Tibial nerve (tissue), 4 donors: Measurements from ENCODE around the gene GABRG3. TPM values are rescaled to one million over a fixed set of nuclear protein-coding genes. Genes with fewer than 3 reads are reported as not detected.

ENCODE experiments used
- DNase-seq, 2 donors: peaks; one replicate each; pipeline ENCODE4 v3.0.0-alpha.2; 2019; ENCODE audit warnings: low spot score in 2 of 2
- H3K27ac ChIP-seq, 4 donors: fragments of 200-600 bp; sonication (generic) in 3 of 4; one replicate each; pipeline ENCODE4 v1.5.1; 2017 to 2019; ENCODE audit warnings: mild to moderate bottlenecking in 1 of 4
- H3K27me3 ChIP-seq, 2 donors: fragments of 200-600 bp; sonication (generic) in 1 of 2; one replicate each; pipeline versions ENCODE4 v1.5.1 to v1.6.0; 2017 to 2019
- H3K36me3 ChIP-seq, 3 donors: fragments of 200-600 bp; sonication (generic); one replicate each; pipeline ENCODE4 v1.5.1; 2018 to 2019
- H3K4me1 ChIP-seq, 4 donors: fragments of 200-600 bp; sonication (generic) in 3 of 4; one replicate each; pipeline ENCODE4 v1.5.1; 2017 to 2019
- H3K4me3 ChIP-seq, 4 donors: fragments of 200-600 bp; sonication (generic) in 3 of 4; one replicate each; pipeline ENCODE4 v1.5.1; 2017 to 2019; ENCODE audit warnings: mild to moderate bottlenecking in 1 of 4, moderate library complexity in 1 of 4
- H3K9me3 ChIP-seq, 4 donors: fragments of 200-600 bp; sonication (generic) in 3 of 4; one replicate each; pipeline ENCODE4 v1.5.1; 2017 to 2019
- EP300 ChIP-seq, 2 donors: sonication (generic); formaldehyde crosslinking; IDR thresholded peaks; one replicate each; pipeline ENCODE4 v1.6.1; 2017; ENCODE audit warnings: antibody characterized with exemption in 2 of 2, mild to moderate bottlenecking in 1 of 2
- POLR2A ChIP-seq, 2 donors: fragments of 450-650 bp; IDR thresholded peaks; one replicate each; pipeline ENCODE4 v1.6.1; 2017; ENCODE audit warnings: antibody characterized with exemption in 2 of 2, mild to moderate bottlenecking in 2 of 2, moderate library complexity in 2 of 2
- WGBS, 2 donors: methylation state at CpG; one replicate each; pipeline ENCODE4 v1.1.5; 2018; 5-methylcytosine and 5-hydroxymethylcytosine counted together
- total RNA-seq, 4 donors: library from RNA; depleted of rRNA; stranded (reverse); fragments of >200 nt; gene quantifications; one replicate each; pipeline ENCODE4 v1.1.0, GENCODE V29; 2016
- TF ChIP-seq, protein P1 (sequence below), 5 experiments: fragments of 200-600 bp in 3 of 5; fragments of 450-650 bp in 2 of 5; sonication (generic) in 3 of 5; IDR thresholded peaks; one replicate each; pipeline ENCODE4 v1.5.1; 2016 to 2019; ENCODE audit warnings: antibody characterized with exemption in 5 of 5, mild to moderate bottlenecking in 3 of 5, moderate library complexity in 2 of 5

Gene GABRG3
- total RNA-seq, 4 donors from 2014 or later, result not detected

DNA sequence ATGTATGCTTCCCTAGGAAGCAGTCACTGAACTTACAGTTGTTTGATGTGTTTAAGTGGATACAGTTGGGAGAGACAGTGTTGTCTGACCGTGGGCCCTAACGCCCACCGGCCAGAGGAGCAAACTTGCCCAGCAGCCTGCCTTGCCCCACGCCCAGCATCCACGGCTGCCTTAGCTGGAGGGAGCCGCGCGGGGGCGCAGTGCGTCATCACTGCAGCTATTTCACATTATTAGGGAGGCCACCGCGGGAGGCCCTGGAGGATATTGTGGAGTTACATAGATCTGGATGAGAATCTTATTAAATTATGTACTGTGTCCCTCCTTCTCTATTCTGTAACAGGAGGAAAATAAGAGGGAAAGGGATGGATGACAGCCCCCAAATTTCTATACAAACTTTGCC, 267.2 kb downstream of the GABRG3 start:
- Histone ChIP-seq H3K4me3 (no peak overlapping the region), H3K4me1 (peaks cover 0 to 3% (median 0%) of the 10 kb centered on the region in 4 donors), H3K9me3 (peaks cover 0 to 3% (median 0%) of the 10 kb centered on the region in 4 donors), H3K27me3 (no peaks in the 10 kb centered on the region), H3K27ac (no peak overlapping the region), H3K36me3 (no peaks in the 10 kb centered on the region)
- 79 to 80% methylated on average over 12 of the region's 12 CpGs for whole genome bisulfite sequencing, 2 donors
- TF ChIP-seq, protein P1, sequence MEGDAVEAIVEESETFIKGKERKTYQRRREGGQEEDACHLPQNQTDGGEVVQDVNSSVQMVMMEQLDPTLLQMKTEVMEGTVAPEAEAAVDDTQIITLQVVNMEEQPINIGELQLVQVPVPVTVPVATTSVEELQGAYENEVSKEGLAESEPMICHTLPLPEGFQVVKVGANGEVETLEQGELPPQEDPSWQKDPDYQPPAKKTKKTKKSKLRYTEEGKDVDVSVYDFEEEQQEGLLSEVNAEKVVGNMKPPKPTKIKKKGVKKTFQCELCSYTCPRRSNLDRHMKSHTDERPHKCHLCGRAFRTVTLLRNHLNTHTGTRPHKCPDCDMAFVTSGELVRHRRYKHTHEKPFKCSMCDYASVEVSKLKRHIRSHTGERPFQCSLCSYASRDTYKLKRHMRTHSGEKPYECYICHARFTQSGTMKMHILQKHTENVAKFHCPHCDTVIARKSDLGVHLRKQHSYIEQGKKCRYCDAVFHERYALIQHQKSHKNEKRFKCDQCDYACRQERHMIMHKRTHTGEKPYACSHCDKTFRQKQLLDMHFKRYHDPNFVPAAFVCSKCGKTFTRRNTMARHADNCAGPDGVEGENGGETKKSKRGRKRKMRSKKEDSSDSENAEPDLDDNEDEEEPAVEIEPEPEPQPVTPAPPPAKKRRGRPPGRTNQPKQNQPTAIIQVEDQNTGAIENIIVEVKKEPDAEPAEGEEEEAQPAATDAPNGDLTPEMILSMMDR (IDR thresholded peaks at IDR 0.05), result no peak
- TF ChIP-seq EP300 (IDR thresholded peaks at IDR 0.05), result no peak
- no peak for TF ChIP-seq POLR2A (IDR thresholded peaks at IDR 0.05)
- no peak for DNase-seq

- whole genome bisulfite sequencing, 2 donors, result 63 to 68% methylated on average over 10 of the region's 10 CpGs
- peaks cover 0 to 3% (median 0%) of the 10 kb centered on the region in 4 donors for H3K4me1 ChIP-seq
Observed at GRCh38 chr15:27238707-27239423, 267.9 kb downstream of the GABRG3 start.

GRCh38 chr15:27241943-27242342, 271.0 kb downstream of the GABRG3 start:
- TF ChIP-seq, protein P1 (IDR thresholded peaks at IDR 0.05), result no peak
- TF ChIP-seq EP300 (IDR thresholded peaks at IDR 0.05), result no peak
- no peak for TF ChIP-seq POLR2A (IDR thresholded peaks at IDR 0.05)
- no peak for DNase-seq
- no peak overlapping the region for H3K4me3 ChIP-seq
- WGBS, 2 donors, result 65 to 74% methylated on average over 2 of the region's 2 CpGs
- H3K27ac ChIP-seq, result no peak overlapping the region
- peaks cover 0 to 3% (median 0%) of the 10 kb centered on the region in 4 donors for H3K9me3 ChIP-seq
- H3K4me1 ChIP-seq, result no peaks in the 10 kb centered on the region
- H3K27me3 ChIP-seq, result no peaks in the 10 kb centered on the region
- no peaks in the 10 kb centered on the region for H3K36me3 ChIP-seq

More at GRCh38 chr15:27238707-27239423, 267.9 kb downstream of the GABRG3 start:
- Histone ChIP-seq H3K36me3 (no peaks in the 10 kb centered on the region), H3K27ac (no peak overlapping the region), H3K4me3 (no peak overlapping the region), H3K9me3 (peaks cover 0 to 3% (median 0%) of the 10 kb centered on the region in 4 donors), H3K27me3 (no peaks in the 10 kb centered on the region)
- DNase-seq, result no peak
- no peak for TF ChIP-seq POLR2A (IDR thresholded peaks at IDR 0.05)
- TF ChIP-seq EP300 (IDR thresholded peaks at IDR 0.05), result no peak
- TF ChIP-seq, protein P1 (IDR thresholded peaks at IDR 0.05), result no peak

- peaks cover 0 to 3% (median 0%) of the 10 kb centered on the region in 4 donors for H3K9me3 ChIP-seq
- WGBS, 2 donors, result 89% methylated on average over 3 of the region's 3 CpGs
- no peak overlapping the region for H3K27ac ChIP-seq
- H3K36me3 ChIP-seq, result no peaks in the 10 kb centered on the region
- H3K27me3 ChIP-seq, result no peaks in the 10 kb centered on the region
- no peak for DNase-seq
- H3K4me1 ChIP-seq, result no peaks in the 10 kb centered on the region
- TF ChIP-seq POLR2A (IDR thresholded peaks at IDR 0.05) (no peak), EP300 (IDR thresholded peaks at IDR 0.05) (no peak)
- TF ChIP-seq, protein P1 (IDR thresholded peaks at IDR 0.05), result no peak
- no peak overlapping the region for H3K4me3 ChIP-seq
Observed at GRCh38 chr15:27244047-27244446, 273.1 kb downstream of the GABRG3 start.

DNA sequence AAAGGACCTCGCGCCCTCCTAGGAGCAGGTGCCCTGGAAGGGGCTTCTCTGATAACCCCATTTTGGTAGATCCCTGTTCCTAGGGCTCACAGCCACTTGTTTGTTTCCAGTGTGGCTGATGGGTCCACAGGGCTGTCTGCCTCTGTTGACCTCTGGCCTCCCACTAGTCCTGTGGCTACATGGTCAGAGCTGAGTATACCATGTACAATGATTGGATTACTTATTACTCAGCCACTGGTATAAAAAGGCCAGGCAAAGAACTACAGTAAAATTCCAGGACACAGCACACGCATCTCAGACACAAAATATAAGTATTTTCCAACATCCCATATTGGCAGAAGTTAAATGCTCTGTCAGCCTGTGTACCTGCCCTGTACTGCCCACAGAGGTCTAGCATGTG, 277.3 kb downstream of the GABRG3 start:
- no peak for TF ChIP-seq EP300 (IDR thresholded peaks at IDR 0.05)
- TF ChIP-seq, protein P1 (IDR thresholded peaks at IDR 0.05), result no peak
- no peak for TF ChIP-seq POLR2A (IDR thresholded peaks at IDR 0.05)
- WGBS, 2 donors, result 94 to 96% methylated on average over 3 of the region's 3 CpGs
- DNase-seq, result no peak
- Histone ChIP-seq H3K36me3 (no peaks in the 10 kb centered on the region), H3K4me3 (no peak overlapping the region), H3K27me3 (no peaks in the 10 kb centered on the region), H3K27ac (no peak overlapping the region), H3K9me3 (peaks cover 0 to 3% (median 0%) of the 10 kb centered on the region in 4 donors), H3K4me1 (no peaks in the 10 kb centered on the region)
